Measurements from ENCODE around the gene POU3F2.

The POU3F2 gene

DNA sequence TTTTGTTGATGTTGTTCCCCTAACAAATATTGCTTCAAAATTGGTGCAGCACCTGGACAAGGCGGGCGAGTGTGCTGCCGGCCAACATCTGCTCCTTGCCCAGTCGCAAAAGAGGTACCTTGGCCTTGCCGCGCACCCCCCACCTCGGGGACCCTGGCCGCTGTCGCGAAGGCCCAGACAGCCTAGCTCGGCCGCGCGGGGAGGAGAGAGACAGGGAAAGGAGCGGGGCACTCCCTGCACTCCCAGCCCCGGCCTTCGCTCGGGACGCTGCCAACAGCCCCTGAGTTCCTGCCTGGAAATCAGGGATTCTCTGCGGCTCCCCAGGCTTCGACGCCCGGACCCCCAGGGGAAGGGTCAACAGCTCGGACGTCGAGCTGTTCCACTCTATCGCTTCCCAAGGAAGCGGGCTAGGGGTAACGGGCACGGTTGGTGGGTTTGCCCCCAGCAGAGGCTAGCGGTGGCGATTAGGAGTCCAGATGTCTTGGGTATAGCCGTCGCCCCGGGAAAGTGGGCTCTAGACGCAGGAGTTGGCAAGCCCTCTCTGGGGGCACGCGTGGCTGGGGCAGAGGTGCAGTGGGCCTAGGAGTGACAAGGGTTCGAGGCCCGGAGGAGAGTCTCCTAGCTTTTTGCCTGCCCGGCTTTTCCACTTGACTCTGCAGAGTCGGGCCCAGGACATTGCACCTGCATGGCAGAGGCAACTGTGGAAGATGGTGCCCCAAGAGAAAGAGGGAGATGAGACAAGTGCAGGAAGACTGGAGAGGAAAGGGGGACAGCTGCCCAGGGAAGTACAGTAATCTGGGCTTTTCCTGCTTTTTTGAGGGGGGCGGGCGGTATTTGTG lies 8.2 kb downstream of the POU3F2 start:
- H3K27ac ChIP-seq: no peak overlapping the region
- no peak for DNase-seq (ENCODE audit: low read depth, low spot score)

DNA sequence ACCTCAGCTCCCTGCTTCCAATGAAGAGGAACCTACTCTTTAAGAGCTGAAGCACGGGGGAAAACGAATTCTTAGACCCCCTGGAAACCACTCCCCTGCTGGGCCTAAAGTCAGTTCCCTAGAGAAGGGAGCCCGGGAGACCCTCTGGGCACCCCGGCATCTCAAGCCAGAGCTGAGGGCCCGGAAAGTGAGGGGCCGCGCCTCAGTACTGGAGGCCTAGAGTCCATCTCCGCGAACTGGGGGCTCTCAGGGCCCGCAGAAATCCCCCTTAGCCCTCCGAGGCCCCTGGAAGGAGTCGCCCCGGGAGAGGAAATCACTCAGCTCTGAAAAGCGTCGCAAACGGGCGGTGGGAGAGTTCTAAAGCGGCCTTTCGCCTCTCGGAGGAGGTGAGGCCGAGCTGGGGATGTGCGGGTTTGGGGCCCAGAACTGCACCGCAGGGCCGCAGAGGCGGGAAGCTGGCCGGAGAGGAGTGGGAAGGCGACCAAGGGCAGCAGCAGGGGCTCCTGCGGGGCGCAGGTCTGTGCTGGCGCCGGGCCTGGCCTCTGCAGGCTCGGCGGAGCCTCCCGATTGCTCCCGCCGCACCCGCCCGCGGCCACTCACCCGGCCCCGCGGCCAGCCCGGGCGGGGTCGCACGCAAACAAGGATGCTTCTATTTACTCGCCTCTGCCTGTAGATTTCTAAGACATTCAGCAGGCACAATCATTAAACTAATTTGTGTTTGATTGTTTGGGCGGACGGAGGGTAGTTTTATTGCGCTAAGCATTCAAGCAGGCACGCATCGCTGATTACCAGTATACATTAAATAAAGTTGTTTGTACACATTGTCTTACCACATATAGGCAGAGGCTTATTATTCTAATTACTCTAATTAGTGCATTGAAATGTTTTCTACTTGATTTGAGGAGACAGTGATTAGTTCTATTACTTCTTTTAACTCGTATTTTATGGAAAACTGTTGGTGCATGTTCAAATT lies 9.2 kb downstream of the POU3F2 start:
- DNase-seq (ENCODE audit: low read depth, low spot score): no peak
- no peak overlapping the region for H3K27ac ChIP-seq

- no peak for DNase-seq (ENCODE audit: low read depth, low spot score)
- H3K27ac ChIP-seq: no peak overlapping the region
Observed at GRCh38 chr6:98844244-98845210, 10.2 kb downstream of the POU3F2 start.

GRCh38 chr6:98845211-98846020 lies 11.0 kb downstream of the POU3F2 start:
- no peak overlapping the region for H3K27ac ChIP-seq
- DNase-seq (ENCODE audit: low read depth, low spot score): peak; percentile 12

- H3K27ac ChIP-seq: no peak overlapping the region
- no peak for DNase-seq (ENCODE audit: low read depth, low spot score)
Observed at GRCh38 chr6:98846021-98846380, 11.6 kb downstream of the POU3F2 start.

DNA sequence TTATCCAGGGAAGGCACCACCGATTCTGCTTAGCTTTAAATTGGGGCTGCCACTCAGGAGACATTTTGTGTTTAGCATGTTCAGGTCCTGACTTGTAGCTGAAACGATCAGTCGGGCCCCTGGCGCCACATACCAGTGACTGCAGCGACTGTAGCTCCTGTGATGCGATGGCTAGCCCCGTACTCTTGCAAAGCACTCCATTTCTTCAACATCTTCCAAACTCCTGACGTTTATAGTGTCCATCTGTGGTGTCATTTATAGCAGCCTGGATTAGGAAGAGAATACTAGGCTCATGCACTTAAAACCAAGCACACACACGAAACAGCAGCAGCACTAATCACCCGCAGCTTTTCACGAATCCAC lies 13.0 kb downstream of the POU3F2 start:
- no peak for DNase-seq (ENCODE audit: low read depth, low spot score)
- no peak overlapping the region for H3K27ac ChIP-seq

GRCh38 chr6:98847779-98848538 lies 13.6 kb downstream of the POU3F2 start:
- no peak for DNase-seq (ENCODE audit: low read depth, low spot score)
- no peak overlapping the region for H3K27ac ChIP-seq

- H3K27ac ChIP-seq: no peak overlapping the region
- no peak for DNase-seq (ENCODE audit: low read depth, low spot score)
Observed at GRCh38 chr6:98848539-98849242, 14.3 kb downstream of the POU3F2 start.

GRCh38 chr6:98864497-98864896 lies 30.1 kb downstream of the POU3F2 start:
- DNase-seq (ENCODE audit: low read depth, low spot score): no peak
- H3K27ac ChIP-seq: no peak overlapping the region

GRCh38 chr6:98871057-98871456 lies 36.7 kb downstream of the POU3F2 start:
- peak overlapping the region; percentile 19 for H3K27ac ChIP-seq
- no peak for DNase-seq (ENCODE audit: low read depth, low spot score)

- peak overlapping the region; percentile 19 for H3K27ac ChIP-seq
- no peak for DNase-seq (ENCODE audit: low read depth, low spot score)
Observed at GRCh38 chr6:98871821-98872220, 37.4 kb downstream of the POU3F2 start.

DNA sequence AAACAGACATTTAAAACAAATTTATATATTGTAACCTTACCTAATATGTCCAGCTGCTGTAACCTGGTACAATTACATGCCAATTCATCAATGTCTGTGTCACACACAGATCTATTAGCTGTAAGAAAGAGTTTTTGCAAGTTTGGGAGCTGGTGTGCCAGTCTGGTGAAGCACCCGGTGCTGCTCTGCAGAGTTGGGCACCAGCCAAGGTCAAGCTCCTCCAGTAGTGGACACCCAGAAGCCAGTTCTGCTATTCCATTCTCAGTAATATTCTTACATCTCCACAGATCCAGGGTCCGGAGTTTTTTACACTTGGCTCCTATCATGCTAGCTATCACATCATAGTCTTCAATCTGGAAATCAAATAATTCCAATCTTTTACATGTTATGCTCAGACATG lies 41.0 kb downstream of the POU3F2 start:
- no peak overlapping the region for H3K27ac ChIP-seq
- DNase-seq (ENCODE audit: low read depth, low spot score): no peak

DNA sequence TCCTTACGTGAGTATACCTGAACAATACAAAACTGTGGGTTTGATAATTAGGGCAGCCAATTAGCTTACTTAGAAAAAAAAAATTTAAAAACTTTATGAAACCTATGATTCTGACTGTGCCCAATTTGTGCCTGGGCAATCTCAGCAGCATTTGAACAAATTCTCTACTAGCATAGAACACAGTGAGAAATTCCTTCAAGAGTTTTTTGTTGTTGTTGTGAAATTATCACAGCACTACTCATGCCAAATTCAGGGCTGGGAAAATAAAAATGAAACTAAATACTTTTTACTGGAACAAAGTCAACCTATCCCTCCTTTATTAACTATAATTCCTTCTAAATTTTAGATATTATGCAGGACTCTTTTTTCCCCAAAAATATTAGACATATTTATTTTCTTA lies 42.9 kb downstream of the POU3F2 start:
- H3K27ac ChIP-seq: no peak overlapping the region
- DNase-seq (ENCODE audit: low read depth, low spot score): no peak

- H3K27ac ChIP-seq: no peak overlapping the region
- DNase-seq (ENCODE audit: low read depth, low spot score): no peak
Observed at GRCh38 chr6:98880486-98880885, 46.1 kb downstream of the POU3F2 start.

DNA sequence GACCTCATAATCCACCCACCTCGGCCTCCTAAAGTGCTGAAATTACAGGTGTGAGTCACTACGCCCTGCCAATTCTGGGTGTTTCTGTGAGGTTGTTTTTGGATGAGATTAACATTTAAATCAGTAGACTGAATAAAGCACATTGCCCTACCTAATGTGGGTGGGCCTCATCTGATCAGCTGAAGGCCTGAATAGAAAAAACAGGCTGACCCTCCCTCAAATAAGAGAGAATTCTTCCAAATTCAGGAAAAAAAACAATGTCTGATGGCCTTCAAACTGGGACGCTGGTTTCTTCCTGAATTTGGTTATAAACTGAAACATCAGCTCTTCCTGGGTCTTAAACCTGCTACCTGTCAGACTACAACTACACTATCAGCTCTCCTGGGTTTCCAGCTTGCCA lies 51.0 kb downstream of the POU3F2 start:
- no peak for DNase-seq (ENCODE audit: low read depth, low spot score)
- no peak overlapping the region for H3K27ac ChIP-seq

DNA sequence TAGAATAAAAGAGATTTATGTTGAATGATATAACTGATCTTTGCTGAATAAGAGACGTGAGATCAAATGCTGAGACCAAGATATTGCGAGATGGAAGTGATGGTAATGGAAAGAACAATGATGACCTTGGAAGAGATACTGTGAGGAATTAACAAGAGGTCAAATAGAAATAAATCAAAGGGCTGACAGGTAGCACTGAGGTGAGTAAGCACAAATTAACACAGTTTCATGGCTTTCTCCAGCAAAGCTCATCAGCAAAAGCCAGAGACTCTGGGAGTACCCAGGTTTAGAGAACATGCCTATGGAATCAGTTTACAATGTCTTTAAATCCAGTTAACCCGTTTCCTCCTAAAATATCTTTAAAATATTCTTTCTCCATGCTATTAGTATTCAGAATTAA lies 53.3 kb downstream of the POU3F2 start:
- no peak for DNase-seq (ENCODE audit: low read depth, low spot score)

More for the DNA sequence above, 53.3 kb downstream of the POU3F2 start:
- no peak overlapping the region for H3K27ac ChIP-seq

All from epithelial cell of prostate (primary cell).